Glutamatergic neuron (in vitro differentiated cells): ENCODE results near the gene CSNK1G1. TPM values are rescaled to one million over a fixed set of nuclear protein-coding genes. Genes with fewer than 3 reads are reported as not detected.

Source experiments
- DNase-seq: peaks from one replicate; pipeline ENCODE4 v3.0.0; 2022
- H3K27ac Mint-ChIP-seq: one replicate; pipeline ENCODE4 v1.8.0; 2020; ENCODE audit warnings: mild to moderate bottlenecking, mixed read lengths, inconsistent platforms; ENCODE audit not compliant: unreplicated experiment
- H3K27me3 Mint-ChIP-seq: one replicate; pipeline ENCODE4 v1.8.0; 2020; ENCODE audit warnings: mild to moderate bottlenecking, moderate library complexity, mixed read lengths, inconsistent platforms; ENCODE audit not compliant: unreplicated experiment
- H3K36me3 Mint-ChIP-seq: one replicate; pipeline ENCODE4 v1.8.0; 2020; ENCODE audit warnings: mild to moderate bottlenecking, mixed read lengths, inconsistent platforms; ENCODE audit not compliant: unreplicated experiment
- H3K4me1 Mint-ChIP-seq: one replicate; pipeline ENCODE4 v1.8.0; 2020; ENCODE audit warnings: mild to moderate bottlenecking, low read depth, mixed read lengths, inconsistent platforms; ENCODE audit not compliant: unreplicated experiment
- H3K4me3 Mint-ChIP-seq: one replicate; pipeline ENCODE4 v1.8.0; 2020; ENCODE audit warnings: mild to moderate bottlenecking, mixed read lengths, inconsistent platforms; ENCODE audit not compliant: unreplicated experiment
- H3K9me3 Mint-ChIP-seq: one replicate; pipeline ENCODE4 v1.8.0; 2020; ENCODE audit warnings: mild to moderate bottlenecking, moderate library complexity, mixed read lengths, inconsistent platforms; ENCODE audit not compliant: unreplicated experiment
- total RNA-seq: library from RNA; stranded (reverse); fragmentation: NEBNext Ultra II Directional; extraction: Animal tissue kit (Norgen Biotek cat#: 25700); gene quantifications from one replicate; pipeline ENCODE4 v1.2.1, GENCODE V29; 2021; ENCODE audit not compliant: unreplicated experiment
- TF ChIP-seq, protein P1 (sequence below): fragments of 200-600 bp; sonication (generic); IDR thresholded peaks from one replicate; pipeline ENCODE4 v1.5.0; 2021; ENCODE audit not compliant: partially characterized antibody, unreplicated experiment

CSNK1G1 gene
- total RNA-seq, 1 donor from 2014 or later = 34.2 TPM

DNA sequence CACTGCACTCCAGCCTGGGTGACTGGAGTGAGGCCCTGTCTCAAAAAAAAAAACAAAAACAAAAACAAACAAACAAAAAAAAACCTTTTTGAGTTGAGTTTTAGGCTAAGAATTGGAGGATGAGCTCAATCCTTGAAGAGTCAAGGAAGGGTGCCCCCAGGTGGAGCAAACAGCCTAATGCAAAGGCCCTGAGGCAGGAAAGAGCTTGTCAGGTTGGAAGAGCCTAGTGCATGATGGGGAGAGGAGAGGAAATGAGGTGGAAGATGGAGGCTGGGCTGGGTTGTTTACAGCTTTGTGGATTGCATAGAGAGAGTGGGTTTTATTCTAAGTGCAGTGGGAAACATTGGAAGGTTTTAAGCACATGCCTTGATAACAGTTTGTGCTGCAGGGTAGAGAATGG is 206.5 kb downstream of the CSNK1G1 start:
- Mint-ChIP-seq H3K27ac (no peak overlapping the region), H3K9me3 (peaks cover 7% of the 10 kb centered on the region), H3K4me3 (no peak overlapping the region), H3K27me3 (peaks cover 5% of the 10 kb centered on the region), H3K36me3 (no peaks in the 10 kb centered on the region), H3K4me1 (peaks cover 2% of the 10 kb centered on the region)
- no peak for DNase-seq
- TF ChIP-seq, protein P1, sequence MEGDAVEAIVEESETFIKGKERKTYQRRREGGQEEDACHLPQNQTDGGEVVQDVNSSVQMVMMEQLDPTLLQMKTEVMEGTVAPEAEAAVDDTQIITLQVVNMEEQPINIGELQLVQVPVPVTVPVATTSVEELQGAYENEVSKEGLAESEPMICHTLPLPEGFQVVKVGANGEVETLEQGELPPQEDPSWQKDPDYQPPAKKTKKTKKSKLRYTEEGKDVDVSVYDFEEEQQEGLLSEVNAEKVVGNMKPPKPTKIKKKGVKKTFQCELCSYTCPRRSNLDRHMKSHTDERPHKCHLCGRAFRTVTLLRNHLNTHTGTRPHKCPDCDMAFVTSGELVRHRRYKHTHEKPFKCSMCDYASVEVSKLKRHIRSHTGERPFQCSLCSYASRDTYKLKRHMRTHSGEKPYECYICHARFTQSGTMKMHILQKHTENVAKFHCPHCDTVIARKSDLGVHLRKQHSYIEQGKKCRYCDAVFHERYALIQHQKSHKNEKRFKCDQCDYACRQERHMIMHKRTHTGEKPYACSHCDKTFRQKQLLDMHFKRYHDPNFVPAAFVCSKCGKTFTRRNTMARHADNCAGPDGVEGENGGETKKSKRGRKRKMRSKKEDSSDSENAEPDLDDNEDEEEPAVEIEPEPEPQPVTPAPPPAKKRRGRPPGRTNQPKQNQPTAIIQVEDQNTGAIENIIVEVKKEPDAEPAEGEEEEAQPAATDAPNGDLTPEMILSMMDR = no peak

DNA sequence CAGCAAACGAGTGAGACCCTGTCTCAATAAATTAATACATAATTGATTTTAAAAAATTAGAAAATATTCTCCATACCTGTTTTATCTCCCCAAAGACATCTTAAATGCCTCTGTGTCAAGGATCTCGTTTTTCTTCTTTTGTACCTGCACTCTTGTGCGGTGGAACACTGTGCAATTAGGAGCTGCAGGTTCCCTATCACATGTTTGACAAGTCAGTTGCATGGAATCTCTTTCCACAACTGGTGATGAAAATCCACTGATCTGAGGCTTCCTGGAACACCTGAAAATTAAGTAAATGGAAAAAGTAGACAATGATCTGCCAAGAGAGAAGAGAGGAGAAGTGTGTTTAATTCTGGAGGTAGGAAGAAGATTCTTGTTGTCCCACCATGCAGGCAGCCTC is 207.4 kb downstream of the CSNK1G1 start:
- DNase-seq = no peak
- no peak overlapping the region for H3K4me3 Mint-ChIP-seq
- peaks cover 5% of the 10 kb centered on the region for H3K27me3 Mint-ChIP-seq
- H3K27ac Mint-ChIP-seq = no peak overlapping the region
- H3K36me3 Mint-ChIP-seq = no peaks in the 10 kb centered on the region
- H3K9me3 Mint-ChIP-seq = peaks cover 6% of the 10 kb centered on the region
- TF ChIP-seq, protein P1 = no peak
- H3K4me1 Mint-ChIP-seq = peaks cover 2% of the 10 kb centered on the region

DNA sequence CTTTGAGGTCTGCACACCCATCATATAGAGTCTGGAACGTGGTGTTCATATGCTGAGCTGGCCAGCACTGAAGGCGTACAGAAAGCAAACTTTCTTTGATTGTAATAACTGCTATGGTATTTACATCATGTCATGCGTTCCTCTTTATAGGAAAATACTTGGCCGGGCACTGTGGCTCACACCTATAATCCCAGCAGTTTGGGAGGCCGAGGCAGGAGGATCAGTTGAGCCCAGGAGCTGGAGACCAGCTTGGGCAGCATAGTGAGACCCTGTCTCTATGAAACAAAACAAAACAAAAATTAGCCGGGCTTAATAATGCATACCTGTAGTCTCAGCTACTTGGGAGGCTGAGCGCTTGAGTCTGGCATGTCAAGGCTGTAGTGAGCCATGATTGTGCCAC is 207.8 kb downstream of the CSNK1G1 start:
- DNase-seq = no peak
- Mint-ChIP-seq H3K36me3 (no peaks in the 10 kb centered on the region), H3K27ac (no peak overlapping the region), H3K27me3 (peaks cover 5% of the 10 kb centered on the region), H3K4me3 (no peak overlapping the region), H3K4me1 (peaks cover 2% of the 10 kb centered on the region), H3K9me3 (peaks cover 6% of the 10 kb centered on the region)
- TF ChIP-seq, protein P1 = no peak

DNA sequence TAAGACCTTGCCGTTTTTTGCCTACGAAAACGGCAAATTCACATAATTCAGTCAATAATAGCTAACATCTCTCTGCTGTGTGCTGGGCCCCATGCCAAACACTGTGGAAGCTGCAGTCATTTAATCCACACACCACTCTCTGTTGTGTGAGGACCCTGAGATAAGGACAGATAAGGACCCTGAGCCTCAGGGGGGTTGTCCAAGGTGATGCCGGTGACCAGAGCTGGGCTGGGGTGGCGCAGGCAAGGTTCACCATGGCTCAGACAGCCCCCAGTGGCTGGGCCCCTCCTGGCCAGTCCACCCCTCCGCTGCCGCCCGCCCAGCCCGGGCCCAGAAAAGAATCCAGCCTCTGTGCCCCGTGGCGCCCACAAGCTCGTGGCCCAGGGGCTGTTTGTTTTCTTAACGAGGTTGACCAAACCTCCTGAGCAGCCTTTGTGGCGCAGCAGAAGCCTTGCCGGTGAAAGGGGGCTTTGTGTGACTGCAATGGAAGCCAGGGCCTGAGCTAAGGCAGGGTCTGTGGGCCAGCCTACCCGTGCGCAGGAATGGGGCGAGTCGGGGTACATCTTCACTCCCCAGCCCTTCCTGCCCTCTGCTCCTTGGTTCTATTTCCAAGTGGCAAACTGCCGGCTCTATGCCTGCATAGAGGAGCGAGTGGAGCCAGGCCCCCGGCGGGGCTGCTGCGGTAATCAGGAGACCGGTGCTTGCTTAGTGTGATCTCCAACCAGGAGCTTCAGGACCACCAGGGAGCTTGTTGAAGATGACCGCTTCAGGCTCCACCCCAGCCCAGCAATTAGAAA is 208.9 kb downstream of the CSNK1G1 start:
- Mint-ChIP-seq H3K27me3 (peaks cover 5% of the 10 kb centered on the region), H3K9me3 (peaks cover 6% of the 10 kb centered on the region), H3K36me3 (no peaks in the 10 kb centered on the region), H3K27ac (no peak overlapping the region), H3K4me1 (peaks cover 2% of the 10 kb centered on the region), H3K4me3 (no peak overlapping the region)
- TF ChIP-seq, protein P1 = no peak
- no peak for DNase-seq

DNA sequence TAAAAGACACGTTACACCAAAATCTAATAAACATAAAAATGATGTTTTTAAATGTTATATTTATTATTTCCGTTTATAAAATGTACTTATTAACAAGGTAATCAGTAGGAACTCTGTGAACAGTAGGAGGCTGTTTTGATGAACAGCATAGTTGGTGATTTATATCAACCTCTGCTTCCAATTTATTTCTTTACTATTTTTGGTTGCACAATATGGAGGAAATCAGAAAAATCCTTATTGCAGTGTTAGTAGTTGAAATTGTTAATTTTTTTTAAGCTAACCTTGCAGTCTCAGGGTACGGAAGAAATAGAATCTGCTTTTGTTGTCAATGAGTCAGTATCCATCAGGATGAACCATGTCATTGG is 209.5 kb downstream of the CSNK1G1 start:
- peaks cover 5% of the 10 kb centered on the region for H3K27me3 Mint-ChIP-seq
- H3K9me3 Mint-ChIP-seq = peaks cover 6% of the 10 kb centered on the region
- H3K36me3 Mint-ChIP-seq = no peaks in the 10 kb centered on the region
- DNase-seq = no peak
- H3K27ac Mint-ChIP-seq = no peak overlapping the region
- peaks cover 2% of the 10 kb centered on the region for H3K4me1 Mint-ChIP-seq
- TF ChIP-seq, protein P1 = no peak
- no peak overlapping the region for H3K4me3 Mint-ChIP-seq
